Activated gamma-delta T cell treated with anti-CD3 and anti-CD28 coated beads, Interleukin-2, amount 50 U/mL, for 16 hours (primary cell): ENCODE measurements around the gene ARHGAP31.
A peak's percentile ranks its signal among the peaks of the same experiment; 100 is the strongest.

ENCODE experiments used
- DNase-seq: peaks from one replicate; pipeline ENCODE4 v3.0.0-alpha.2; 2020; ENCODE audit warnings: low read depth

Gene ARHGAP31

DNA sequence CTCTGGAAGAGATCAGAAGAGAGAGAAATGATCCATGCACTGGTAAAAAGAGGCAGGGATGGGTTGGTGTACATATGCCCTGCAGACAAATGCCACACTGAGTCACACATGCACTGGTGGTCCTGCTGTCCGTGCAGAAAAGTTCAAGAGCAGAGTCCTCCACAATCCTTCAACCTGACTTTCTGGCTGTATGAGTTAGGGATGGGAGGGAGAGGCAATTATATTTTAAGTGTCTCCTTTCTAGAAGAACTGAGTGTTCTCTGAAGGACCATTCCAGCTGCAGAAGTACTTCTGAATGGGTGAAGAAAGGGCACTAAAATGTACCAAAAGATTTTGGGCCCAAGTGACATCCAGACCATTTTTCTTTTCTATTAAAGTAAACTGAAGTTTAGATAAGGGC is 142.8 kb downstream of the ARHGAP31 start:
- DNase-seq = no peak

DNA sequence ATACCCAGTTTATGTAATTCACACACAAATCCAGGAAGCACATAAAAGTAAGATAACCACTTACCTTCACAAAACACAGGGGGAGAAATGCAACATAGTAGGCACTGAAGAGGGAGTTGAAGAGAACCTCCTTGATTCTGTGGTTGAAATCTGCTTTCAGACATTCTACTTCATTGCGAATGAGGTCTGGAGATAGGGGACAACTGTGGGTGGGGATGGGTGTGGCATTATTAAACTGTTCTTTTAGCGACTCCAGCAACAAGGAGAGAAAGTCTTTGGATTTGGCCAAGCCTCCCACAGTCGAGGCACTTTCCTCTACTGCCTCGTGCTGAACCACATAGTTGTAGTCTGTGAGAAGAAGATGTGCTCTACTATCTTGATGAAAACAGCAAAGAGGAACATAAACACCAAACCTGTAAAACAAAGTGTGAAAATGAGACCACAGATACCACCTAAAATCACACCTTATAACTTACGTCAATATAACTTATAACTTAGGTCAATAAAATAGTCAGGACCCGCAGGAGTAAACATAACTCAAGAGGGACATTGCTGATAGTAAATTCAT is 143.6 kb downstream of the ARHGAP31 start:
- DNase-seq = no peak

DNA sequence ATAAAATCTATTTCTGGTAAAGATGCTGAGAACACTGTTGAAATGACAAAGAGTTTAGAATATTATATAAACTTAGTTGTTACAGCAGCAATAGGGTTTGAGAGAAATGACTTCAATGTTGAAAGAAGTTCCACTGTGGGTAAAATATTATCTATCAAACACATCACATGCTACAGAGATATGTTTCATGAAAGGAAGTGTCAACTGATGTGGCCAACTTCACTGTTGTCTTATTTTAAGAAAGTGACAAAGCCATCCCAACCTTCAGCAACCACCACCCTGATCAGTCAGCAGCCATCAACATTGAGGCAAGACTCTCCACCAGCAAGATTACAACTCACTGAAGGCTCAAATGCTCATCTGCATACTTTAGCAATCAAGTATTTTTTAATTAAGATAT is 149.0 kb downstream of the ARHGAP31 start:
- no peak for DNase-seq

DNA sequence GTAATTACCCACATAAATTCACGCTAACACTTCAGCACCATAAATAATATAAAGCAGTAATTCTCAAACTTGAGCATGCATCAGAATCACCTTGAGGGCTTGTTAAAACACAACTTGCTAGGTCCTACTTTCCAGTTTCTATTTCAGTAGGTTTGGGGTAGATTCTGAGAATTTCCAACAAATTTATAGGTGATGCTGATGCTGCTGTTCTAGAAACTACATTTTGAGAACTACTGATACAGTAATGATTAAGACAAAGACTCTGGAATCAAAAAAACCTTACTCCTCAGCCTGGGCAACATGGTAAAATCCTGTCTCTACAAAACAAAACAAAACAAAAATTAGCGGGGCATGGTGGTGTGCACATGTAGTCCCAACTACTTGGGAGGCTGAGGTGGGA is 150.4 kb downstream of the ARHGAP31 start:
- DNase-seq = no peak

DNA sequence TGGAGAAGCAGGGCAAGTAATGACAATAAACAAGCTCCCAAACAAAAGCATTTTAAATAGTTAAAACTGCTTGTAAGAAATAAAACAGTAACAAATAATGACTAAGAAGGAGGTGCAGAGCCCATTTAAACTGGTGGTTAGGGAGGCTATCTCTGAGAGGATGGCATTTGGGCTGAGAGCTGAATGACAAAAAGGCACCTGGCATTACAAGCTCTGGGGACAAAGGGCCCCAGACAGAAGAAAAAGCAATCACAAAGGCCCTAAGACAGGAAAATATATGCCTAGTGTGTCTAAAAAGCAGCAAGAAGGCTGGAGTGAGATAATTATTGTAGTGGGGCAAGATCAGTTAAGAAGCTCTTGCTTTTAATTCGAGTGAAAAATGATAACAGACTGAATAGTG is 159.6 kb downstream of the ARHGAP31 start:
- DNase-seq = no peak

DNA sequence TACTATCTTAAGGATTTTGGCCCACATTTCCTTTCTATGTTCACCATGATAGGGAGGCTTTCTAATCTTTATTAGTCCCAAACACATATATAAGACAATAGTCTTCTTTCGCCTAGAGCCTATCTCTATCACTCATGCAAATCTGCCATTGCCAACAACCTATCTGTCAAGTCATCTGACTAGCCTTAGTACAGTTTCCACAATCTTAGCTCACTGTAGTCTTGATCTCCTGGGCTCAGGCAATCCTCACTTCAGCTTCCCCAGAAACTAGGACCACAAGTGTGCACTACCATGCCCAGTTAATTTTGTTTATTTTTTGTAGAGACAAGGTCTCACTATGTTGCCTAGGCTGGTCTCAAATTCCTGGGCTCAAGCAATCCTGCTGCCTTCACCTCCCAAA is 162.3 kb downstream of the ARHGAP31 start:
- no peak for DNase-seq

DNA sequence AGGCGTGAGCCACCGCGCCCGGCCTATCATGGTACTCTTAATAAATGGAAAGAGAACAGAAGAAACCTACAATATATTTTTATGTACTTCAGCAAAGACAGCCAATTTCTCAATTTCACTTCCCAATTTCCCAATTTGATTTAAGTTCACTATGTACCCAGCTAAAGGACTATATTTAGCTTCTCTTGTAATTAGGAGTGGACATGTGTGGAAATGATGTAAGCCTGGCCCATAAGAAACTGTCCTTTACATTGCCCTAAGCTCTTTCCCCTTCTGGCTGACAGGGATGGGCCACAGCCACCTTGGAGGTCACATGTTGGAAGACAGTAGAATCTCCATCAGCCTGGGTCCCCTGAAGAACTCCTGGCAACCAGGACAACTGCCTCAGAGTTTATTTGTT is 163.1 kb downstream of the ARHGAP31 start:
- no peak for DNase-seq

DNA sequence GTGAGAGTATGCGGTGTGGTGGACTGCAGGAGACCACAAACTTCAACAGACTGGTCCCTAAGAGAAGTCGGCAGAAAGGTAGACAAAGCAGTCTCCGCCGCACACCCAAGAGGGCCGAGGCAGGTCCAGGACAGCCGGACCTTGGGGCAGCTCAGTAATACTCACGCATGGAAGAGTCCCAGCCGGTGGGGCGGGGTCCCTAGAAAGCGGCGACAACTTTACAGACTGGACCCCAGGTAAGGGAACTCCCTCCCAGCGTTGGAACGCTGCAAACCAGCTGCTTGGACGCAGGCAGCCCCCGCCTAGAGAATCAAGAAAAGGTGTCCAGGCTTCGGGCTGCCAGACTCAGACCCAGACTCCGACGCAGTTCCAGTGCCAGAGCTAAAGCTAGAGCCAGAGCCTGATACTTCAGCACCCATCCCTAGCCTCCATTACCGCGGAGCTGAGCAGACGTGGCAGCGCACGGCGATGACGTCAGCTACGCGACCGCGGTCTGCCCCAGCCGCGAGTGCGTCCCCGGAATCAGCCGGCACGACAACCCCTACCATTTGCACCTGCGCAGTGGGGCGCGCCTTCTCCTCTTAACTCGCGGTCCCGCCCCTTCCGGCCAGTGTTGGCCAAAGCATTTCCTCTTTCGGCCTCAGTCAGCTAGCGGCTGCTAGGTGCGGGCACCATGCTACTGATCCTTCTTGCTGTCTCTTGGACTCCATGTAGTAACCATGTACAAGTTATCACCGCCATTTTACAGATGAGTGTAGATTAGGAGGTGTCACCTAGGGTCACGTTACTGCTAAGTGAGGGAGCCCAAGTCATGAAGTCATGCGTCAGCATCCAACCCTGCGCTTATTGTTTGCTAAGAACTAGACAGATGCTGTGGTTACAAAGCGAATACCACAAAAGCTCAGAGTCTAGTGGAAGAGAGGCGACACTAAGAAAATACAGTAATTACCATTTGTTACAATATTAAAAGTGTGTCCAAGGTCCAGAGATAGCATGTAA is 169.3 kb downstream of the ARHGAP31 start, which contains the start of gene TMEM39A:
Gene TMEM39A (minus strand): TSS at position 445 of the 999 bp plus-strand sequence. CDS start 1,541 bp downstream, outside the sequence.
- peak; percentile 99 for DNase-seq

DNA sequence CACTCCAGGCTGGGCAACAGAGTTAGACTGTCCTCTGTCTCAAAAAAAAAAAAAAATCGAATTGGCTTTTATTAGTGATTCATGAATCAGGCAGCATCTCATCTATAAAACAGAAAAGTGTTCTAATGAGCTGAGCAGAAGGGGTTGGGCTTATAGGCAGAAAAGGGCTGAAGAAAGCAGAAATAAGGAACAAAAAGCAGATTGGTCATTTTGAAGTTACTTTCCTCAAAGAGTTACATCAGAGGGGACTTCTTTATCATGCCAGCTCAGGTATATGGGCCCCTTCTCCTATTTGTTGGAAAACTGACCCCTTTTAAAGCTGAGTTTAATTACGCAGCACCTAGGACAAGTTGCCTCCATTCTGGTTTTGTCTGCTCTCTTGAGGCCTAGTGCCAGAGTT is 173.9 kb downstream of the ARHGAP31 start:
- DNase-seq = no peak

DNA sequence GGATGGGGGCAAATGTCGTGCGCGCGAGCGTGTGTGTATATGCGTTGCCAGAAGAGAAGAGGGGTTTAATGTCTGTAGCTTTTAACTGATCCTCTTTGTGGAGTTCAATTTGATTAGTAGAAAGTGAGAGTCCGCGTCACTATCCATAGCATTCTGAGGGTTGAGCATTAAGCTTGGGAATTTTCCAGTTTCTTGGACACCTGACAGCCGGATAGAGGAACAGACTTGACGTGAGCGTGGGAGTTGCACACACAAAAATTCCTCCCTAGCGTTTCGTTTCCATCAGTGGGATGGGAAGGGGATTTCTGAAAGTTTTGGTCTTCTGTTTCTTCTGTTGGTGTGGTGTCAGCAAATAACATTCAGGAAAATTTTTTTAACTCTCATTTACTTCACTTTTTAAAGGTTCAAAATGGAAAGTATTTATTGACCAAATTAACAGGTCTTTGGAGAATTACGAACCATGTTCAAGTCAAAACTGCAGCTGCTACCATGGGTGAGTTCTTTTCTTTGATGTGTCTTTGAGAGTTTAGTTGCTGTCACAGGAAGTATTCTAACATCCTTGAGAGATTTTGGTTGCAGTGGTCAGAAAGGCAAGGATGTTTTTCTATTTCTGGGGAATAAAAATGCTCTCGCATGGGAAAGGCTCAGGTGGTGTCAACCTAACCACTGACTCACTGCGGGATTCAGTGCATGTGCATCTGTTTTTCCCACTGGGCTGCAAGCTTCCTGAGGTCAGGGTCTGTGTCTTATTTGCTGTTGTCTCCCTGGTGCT is 175.4 kb downstream of the ARHGAP31 start:
- DNase-seq = no peak
